ENCODE data around the gene OLA1. TPM values are rescaled to one million over a fixed set of nuclear protein-coding genes. Genes with fewer than 3 reads are reported as not detected.

Gene OLA1
- total and polyA plus RNA-seq, 2 experiments from 2014 or later, result 94.0 to 150 TPM

- no peak for DNase-seq (ENCODE audit: low read depth in 1 of 2, low spot score in 1 of 2)
- Histone ChIP-seq H3K36me3 (no peaks in the 10 kb centered on the region), H3K27ac (no peak overlapping the region), H3K4me3 (no peak overlapping the region), H3K4me1 (ENCODE audit: low read depth) (no peaks in the 10 kb centered on the region), H3K9me3 (ENCODE audit: low read depth) (no peaks in the 10 kb centered on the region), H3K27me3 (no peaks in the 10 kb centered on the region)
- no peak for TF ChIP-seq CTCF (IDR thresholded peaks at IDR 0.05; ENCODE audit: low read depth, low read length)
Observed at GRCh38 chr2:174192664-174193063, 55.7 kb downstream of the OLA1 start.

- Histone ChIP-seq H3K36me3 (no peaks in the 10 kb centered on the region), H3K27ac (no peak overlapping the region), H3K4me3 (no peak overlapping the region), H3K4me1 (ENCODE audit: low read depth) (no peaks in the 10 kb centered on the region), H3K27me3 (no peaks in the 10 kb centered on the region), H3K9me3 (ENCODE audit: low read depth) (no peaks in the 10 kb centered on the region)
- no peak for DNase-seq (ENCODE audit: low read depth in 1 of 2, low spot score in 1 of 2)
- TF ChIP-seq CTCF (IDR thresholded peaks at IDR 0.05; ENCODE audit: low read depth, low read length), result no peak
Observed at GRCh38 chr2:174191342-174192074, 56.8 kb downstream of the OLA1 start.

- H3K27me3 ChIP-seq, result no peaks in the 10 kb centered on the region
- TF ChIP-seq CTCF (IDR thresholded peaks at IDR 0.05; ENCODE audit: low read depth, low read length), result no peak
- no peaks in the 10 kb centered on the region for H3K9me3 ChIP-seq (ENCODE audit: low read depth)
- no peak overlapping the region for H3K4me3 ChIP-seq
- no peak for DNase-seq (ENCODE audit: low read depth in 1 of 2, low spot score in 1 of 2)
- H3K36me3 ChIP-seq, result no peaks in the 10 kb centered on the region
- no peak overlapping the region for H3K27ac ChIP-seq
- peaks cover 10% of the 10 kb centered on the region for H3K4me1 ChIP-seq (ENCODE audit: low read depth)
Observed at GRCh38 chr2:174184915-174185314, 63.4 kb downstream of the OLA1 start.

- DNase-seq (ENCODE audit: low read depth in 1 of 2, low spot score in 1 of 2), result no peak
- H3K27ac ChIP-seq, result no peak overlapping the region
- no peak for TF ChIP-seq CTCF (IDR thresholded peaks at IDR 0.05; ENCODE audit: low read depth, low read length)
- no peak overlapping the region for H3K4me3 ChIP-seq
- no peaks in the 10 kb centered on the region for H3K36me3 ChIP-seq
- peaks cover 14% of the 10 kb centered on the region for H3K4me1 ChIP-seq (ENCODE audit: low read depth)
- no peaks in the 10 kb centered on the region for H3K9me3 ChIP-seq (ENCODE audit: low read depth)
- H3K27me3 ChIP-seq, result no peaks in the 10 kb centered on the region
Observed at GRCh38 chr2:174184504-174184903, 63.8 kb downstream of the OLA1 start.

GRCh38 chr2:174183076-174183475 lies 65.3 kb downstream of the OLA1 start:
- TF ChIP-seq CTCF (IDR thresholded peaks at IDR 0.05; ENCODE audit: low read depth, low read length), result no peak
- Histone ChIP-seq H3K27ac (no peak overlapping the region), H3K4me1 (ENCODE audit: low read depth) (peaks cover 14% of the 10 kb centered on the region), H3K27me3 (no peaks in the 10 kb centered on the region), H3K36me3 (no peaks in the 10 kb centered on the region), H3K9me3 (ENCODE audit: low read depth) (no peaks in the 10 kb centered on the region), H3K4me3 (no peak overlapping the region)
- DNase-seq (ENCODE audit: low read depth in 1 of 2, low spot score in 1 of 2), result no peak

All from cardiac muscle cell (in vitro differentiated cells and primary cell).